H1 (cell line): Measurements from ENCODE around the gene NLRP1. TPM values are rescaled to one million over a fixed set of nuclear protein-coding genes. Genes with fewer than 3 reads are reported as not detected.

Experiments
- CTCF ChIA-PET: fragments of 300-600 bp; sonication (Branson Sonifier 250); formaldehyde crosslinking; loops from one replicate; lab custom pipeline; 2021; ENCODE audit not compliant: partially characterized antibody; lab: Charles Lee
- POLR2A ChIA-PET: fragments of 300-600 bp; sonication (Branson Sonifier 250); formaldehyde crosslinking; loops from one replicate; lab custom pipeline; 2021; ENCODE audit warnings: inconsistent platforms; ENCODE audit not compliant: partially characterized antibody; lab: Charles Lee
- DNase-seq, 2 experiments: peaks; one replicate each; pipeline versions ENCODE4 v3.0.0 to v3.0.0-alpha.2; 2010 to 2022; ENCODE audit warnings: low spot score in 2 of 2, low read depth in 1 of 2, mixed read lengths in 1 of 2
- FAIRE-seq: peaks from 2 replicates; lab custom pipeline; 2011; peaks lifted over from hg19 to GRCh38; lab: Jason Lieb, UNC
- H2AFZ ChIP-seq: 2 replicates; pipeline ENCODE4 v1.8.1; 2012; ENCODE audit warnings: low read length, inconsistent platforms
- H2AK5ac ChIP-seq: 2 replicates; pipeline ENCODE4 v1.6.1; 2013; ENCODE audit warnings: low read depth, low read length
- H2BK120ac ChIP-seq: replicated peaks from 2 replicates; pipeline ENCODE3; 2013; ENCODE audit warnings: low read depth, low read length, inconsistent platforms
- H2BK12ac ChIP-seq: 2 replicates; pipeline ENCODE4 v1.6.1; 2013; ENCODE audit warnings: low read depth, low read length
- H2BK15ac ChIP-seq: 2 replicates; pipeline ENCODE4 v1.6.1; 2013; ENCODE audit warnings: low read length
- H2BK20ac ChIP-seq: 2 replicates; pipeline ENCODE4 v1.6.1; 2013; ENCODE audit warnings: low read length
- H2BK5ac ChIP-seq: 2 replicates; pipeline ENCODE4 v1.6.1; 2013; ENCODE audit warnings: low read depth, low read length
- H3K14ac ChIP-seq: 2 replicates; pipeline ENCODE4 v1.6.1; 2013; ENCODE audit warnings: inconsistent platforms; ENCODE audit not compliant: insufficient read length
- H3K18ac ChIP-seq: 2 replicates; pipeline ENCODE4 v1.6.1; 2013; ENCODE audit warnings: low read length; ENCODE audit errors: extremely low read depth
- H3K23ac ChIP-seq: 2 replicates; pipeline ENCODE4 v1.6.1; 2013; ENCODE audit warnings: inconsistent platforms; ENCODE audit not compliant: insufficient read length
- H3K23me2 ChIP-seq: 2 replicates; pipeline ENCODE4 v1.6.1; 2013; ENCODE audit warnings: low read depth, low read length
- H3K27ac ChIP-seq: 2 replicates; pipeline ENCODE4 v1.6.1; 2011; ENCODE audit warnings: low read depth, low read length, inconsistent platforms
- H3K27me3 ChIP-seq, 4 experiments: replicated peaks in 1 of 4; 1 replicate in 1 of 4; 2 replicates in 3 of 4; pipeline versions ENCODE4 v1.6.1 to v1.8.1; 2011 to 2013; ENCODE audit warnings: low read length in 3 of 4, mild to moderate bottlenecking in 3 of 4, inconsistent platforms in 2 of 4, mixed read lengths in 2 of 4, moderate library complexity in 1 of 4; ENCODE audit not compliant: control insufficient read depth in 3 of 4, insufficient read depth in 3 of 4; ENCODE audit errors: extremely low read depth in 1 of 4
- H3K36me3 ChIP-seq, 4 experiments: 2 replicates each; pipeline versions ENCODE4 v1.6.1 to v1.8.1; 2011 to 2013; ENCODE audit warnings: mild to moderate bottlenecking in 4 of 4, low read length in 3 of 4, moderate library complexity in 2 of 4, control low read depth in 1 of 4, inconsistent platforms in 1 of 4; ENCODE audit not compliant: insufficient read depth in 4 of 4, control insufficient read depth in 2 of 4
- H3K4ac ChIP-seq: replicated peaks from 2 replicates; pipeline ENCODE3; 2013; ENCODE audit warnings: low read length, low read depth, mixed read lengths, inconsistent platforms; ENCODE audit not compliant: insufficient read length
- H3K4me1 ChIP-seq, 4 experiments: replicated peaks in 1 of 4; 1 replicate in 1 of 4; 2 replicates in 3 of 4; pipeline versions ENCODE4 v1.6.1 to v1.8.1; 2011 to 2013; ENCODE audit warnings: low read length in 3 of 4, inconsistent platforms in 2 of 4, mixed read lengths in 1 of 4; ENCODE audit not compliant: insufficient read depth in 4 of 4, control insufficient read depth in 3 of 4
- H3K4me2 ChIP-seq, 2 experiments: 2 replicates each; pipeline versions ENCODE4 v1.6.1 to v1.8.1; 2011 to 2013; ENCODE audit warnings: low read depth in 2 of 2, low read length in 2 of 2, control low read depth in 1 of 2, inconsistent platforms in 1 of 2, mild to moderate bottlenecking in 1 of 2; ENCODE audit not compliant: insufficient read depth in 1 of 2
- H3K4me3 ChIP-seq, 4 experiments: fragments of 200-600, 300-600 bp in 1 of 4; sonication (generic), shearing (Covaris generic), sonication (Bioruptor Twin) in 1 of 4; 2 replicates each; pipeline versions ENCODE4 v1.5.1 to v1.8.1; 2011 to 2016; ENCODE audit warnings: low read length in 4 of 4, low read depth in 3 of 4, control low read depth in 2 of 4, inconsistent platforms in 2 of 4, mild to moderate bottlenecking in 2 of 4, mixed read lengths in 1 of 4, moderate library complexity in 1 of 4; ENCODE audit not compliant: insufficient read depth in 2 of 4; ENCODE audit errors: extremely low read depth in 1 of 4
- H3K56ac ChIP-seq: replicated peaks from 2 replicates; pipeline ENCODE3; 2013; ENCODE audit warnings: low read depth, mild to moderate bottlenecking, mixed read lengths, low read length, inconsistent platforms; ENCODE audit not compliant: insufficient read length
- H3K79me1 ChIP-seq: 2 replicates; pipeline ENCODE4 v1.6.1; 2013; ENCODE audit warnings: low read depth, low read length, control low read depth
- H3K79me2 ChIP-seq, 2 experiments: 2 replicates each; pipeline versions ENCODE4 v1.6.1 to v1.8.1; 2012 to 2013; ENCODE audit warnings: low read length in 2 of 2, mild to moderate bottlenecking in 2 of 2, inconsistent platforms in 1 of 2; ENCODE audit not compliant: insufficient read depth in 2 of 2, control insufficient read depth in 1 of 2
- H3K9ac ChIP-seq, 4 experiments: replicated peaks in 1 of 4; 1 replicate in 1 of 4; 2 replicates in 3 of 4; pipeline versions ENCODE4 v1.6.1 to v1.8.1; 2011 to 2013; ENCODE audit warnings: low read depth in 3 of 4, low read length in 3 of 4, control low read depth in 2 of 4, mild to moderate bottlenecking in 2 of 4, moderate library complexity in 2 of 4, inconsistent platforms in 1 of 4; ENCODE audit errors: extremely low read depth in 1 of 4
- H3K9me3 ChIP-seq, 2 experiments: 2 replicates each; pipeline versions ENCODE4 v1.6.1 to v1.8.1; 2012 to 2013; ENCODE audit warnings: mild to moderate bottlenecking in 2 of 2, moderate library complexity in 2 of 2, control low read depth in 1 of 2, inconsistent platforms in 1 of 2, low read depth in 1 of 2, low read length in 1 of 2, mixed read lengths in 1 of 2; ENCODE audit not compliant: insufficient read depth in 2 of 2
- H4K20me1 ChIP-seq, 2 experiments: replicated peaks in 1 of 2; 2 replicates each; pipeline versions ENCODE3 to v1.8.1; 2011 to 2013; ENCODE audit warnings: inconsistent platforms in 2 of 2, low read length in 2 of 2, mild to moderate bottlenecking in 1 of 2; ENCODE audit not compliant: insufficient read depth in 2 of 2, control insufficient read depth in 1 of 2
- H4K5ac ChIP-seq: 2 replicates; pipeline ENCODE4 v1.6.1; 2013; ENCODE audit warnings: low read length, low read depth, mixed read lengths, inconsistent platforms; ENCODE audit not compliant: insufficient read length
- H4K8ac ChIP-seq: 2 replicates; pipeline ENCODE4 v1.8.0; 2013; ENCODE audit warnings: mild to moderate bottlenecking, moderate library complexity, low read length, inconsistent platforms; ENCODE audit not compliant: insufficient read depth; ENCODE audit errors: extremely low read depth
- H4K91ac ChIP-seq: replicated peaks from 2 replicates; pipeline ENCODE3; 2013; ENCODE audit warnings: low read length, mixed read lengths, inconsistent platforms; ENCODE audit not compliant: insufficient read length
- WGBS, 2 experiments: shearing (Covaris generic) in 1 of 2; methylation state at CpG; one replicate each; pipeline versions ENCODE4 v1.1.6 to v1.1.7; 2013 to 2015; ENCODE audit warnings: low lambda C conversion rate in 2 of 2, mixed read lengths in 2 of 2, inconsistent platforms in 1 of 2, low coverage in 1 of 2, missing lambda C conversion rate in 1 of 2; ENCODE audit not compliant: insufficient replicate concordance in 2 of 2, insufficient coverage in 1 of 2, insufficient read length in 1 of 2; ENCODE audit errors: extremely low coverage in 1 of 2, missing lambda C conversion rate in 1 of 2; 5-methylcytosine and 5-hydroxymethylcytosine counted together
- polyA plus RNA-seq, 7 experiments: library from polyadenylated mRNA; depleted of rRNA in 3 of 7; stranded (reverse) in 5 of 7; unstranded in 2 of 7; fragments of >200 nt in 5 of 7; fragments of 200-250 nt in 2 of 7; gene quantifications; 1 replicate in 5 of 7; 2 replicates in 1 of 7; 4 replicates in 1 of 7; pipeline versions ENCODE4 v1.2.1 to v1.2.3, GENCODE V29; 2011 to 2013; ENCODE audit warnings: missing spikeins in 2 of 7, mixed read lengths in 2 of 7
- total RNA-seq: library from RNA; stranded (reverse); fragmentation: NEBNext Ultra II Directional; extraction: Animal tissue kit (Norgen Biotek cat#: 25700); gene quantifications from 2 replicates; pipeline ENCODE4 v1.2.1, GENCODE V29; 2021

Gene NLRP1
- total and polyA plus RNA-seq, 2 of the 8 experiments (the other 6 are each of a cell fraction or from before 2014, with no cell fraction given): 8.6 to 10.4 TPM

- Histone ChIP-seq H4K20me1 (no peaks in the 10 kb centered on the region), H3K27ac (no peak overlapping the region), H3K27me3 (0 out of 7 replicates have a peak, but pooled peaks cover 0 to 2% (median 0%) of the 10 kb centered on the region in 4 experiments), H2AFZ (no peak overlapping the region), H3K79me1 (no peaks in the 10 kb centered on the region), H3K23ac (no peak overlapping the region), H3K14ac (no peak overlapping the region), H4K5ac (no peak overlapping the region), H3K56ac (no peak overlapping the region), H3K9ac (no peak overlapping the region), H2BK15ac (no peak overlapping the region), H2BK5ac (no peak overlapping the region), H4K8ac (peak overlapping the region; percentile 53; the same call in 1 of the 2 replicates), H3K36me3 (no peaks in the 10 kb centered on the region), H2BK120ac (no peak overlapping the region), H4K91ac (no peak overlapping the region), H2BK20ac (no peak overlapping the region), H3K4ac (no peak overlapping the region), H3K4me2 (no peak overlapping the region), H3K23me2 (peaks cover 4% of the 10 kb centered on the region; the same call in 1 of the 2 replicates), H3K18ac (no peak overlapping the region), H3K4me3 (no peak overlapping the region), H3K4me1 (peaks cover 0 to 6% (median 2%) of the 10 kb centered on the region in 4 experiments; a peak in 4 of 7 replicates), H3K9me3 (no peaks in the 10 kb centered on the region), H2BK12ac (no peak overlapping the region), H3K79me2 (no peaks in the 10 kb centered on the region), H2AK5ac (no peak overlapping the region)
- ChIA-PET POLR2A (no interaction called here), CTCF (interaction anchor here (1.4 kb wide), 1 partner anchor 13 kb away, joined by 3 read pairs; no protein-coding TSS in a partner anchor)
- no peak for DNase-seq
- no peak for FAIRE-seq
- 85% methylated on average over 9 of the region's 9 CpGs; no CpG with 5 or more reads in 1 of the 2 experiments for WGBS, 2 experiments
Measured at GRCh38 chr17:5545051-5545987, 39.0 kb downstream of the NLRP1 start.
